GM18909 (cell line): ENCODE results near the gene IFTAP.
"Not testable (repeated sequence)": the region's sequence is repeated elsewhere in the genome, so short reads cannot be mapped to it uniquely, and the experiment has no call there.

Source experiments
- ATAC-seq: cut with Tn5 transposase; IDR thresholded peaks from one replicate; pipeline ENCODE4 v1.9.1; 2021; ENCODE audit warnings: mild to moderate bottlenecking; ENCODE audit not compliant: unreplicated experiment, poor library complexity

Gene IFTAP

GRCh38 chr11:36628765-36629244 lies 34.5 kb downstream of the IFTAP start:
- no peak for ATAC-seq

GRCh38 chr11:36631774-36632173 lies 37.5 kb downstream of the IFTAP start:
- peak; percentile 68 for ATAC-seq

- ATAC-seq, result no peak
Measured at GRCh38 chr11:36635066-36635862, 41.0 kb downstream of the IFTAP start.

- ATAC-seq, result no peak
Measured at GRCh38 chr11:36638556-36638955, 44.3 kb downstream of the IFTAP start.

- no peak for ATAC-seq
Measured at GRCh38 chr11:36657610-36658267, 63.4 kb downstream of the IFTAP start.

- not testable (repeated sequence) for ATAC-seq
Measured at GRCh38 chr11:36661359-36661758, 67.1 kb downstream of the IFTAP start.

GRCh38 chr11:36672815-36673450 lies 78.6 kb downstream of the IFTAP start:
- no peak for ATAC-seq

GRCh38 chr11:36679547-36679946 lies 85.2 kb downstream of the IFTAP start:
- not testable (repeated sequence) for ATAC-seq

- ATAC-seq, result no peak
Measured at GRCh38 chr11:36683818-36684217, 89.5 kb downstream of the IFTAP start.

- no peak for ATAC-seq
Measured at GRCh38 chr11:36684840-36685801, 90.8 kb downstream of the IFTAP start.

GRCh38 chr11:36688132-36688531 lies 93.8 kb downstream of the IFTAP start:
- ATAC-seq, result no peak

- ATAC-seq, result no peak
Measured at GRCh38 chr11:36688571-36689291, 94.4 kb downstream of the IFTAP start.

- ATAC-seq, result no peak
Measured at GRCh38 chr11:36689442-36689841, 95.1 kb downstream of the IFTAP start.

- ATAC-seq, result no peak
Measured at GRCh38 chr11:36692704-36693103, 98.4 kb downstream of the IFTAP start.

- ATAC-seq, result no peak
Measured at GRCh38 chr11:36693139-36693843, 99.0 kb downstream of the IFTAP start.

- no peak for ATAC-seq
Measured at GRCh38 chr11:36695111-36695510, 100.8 kb downstream of the IFTAP start.

GRCh38 chr11:36695571-36695970 lies 101.3 kb downstream of the IFTAP start:
- ATAC-seq, result no peak

GRCh38 chr11:36696550-36696949 lies 102.2 kb downstream of the IFTAP start:
- no peak for ATAC-seq

- ATAC-seq, result no peak
Measured at GRCh38 chr11:36699271-36699670, 105.0 kb downstream of the IFTAP start.
